Measurements from ENCODE around the gene PYCARD. TPM values are rescaled to one million over a fixed set of nuclear protein-coding genes. Genes with fewer than 3 reads are reported as not detected.

The PYCARD gene
- total and polyA plus RNA-seq, 2 donors from 2014 or later: 14.8 to 26.5 TPM

GRCh38 chr16:31184888-31185287, 17.7 kb downstream of the PYCARD start:
- peaks cover 32 to 71% (median 57%) of the 10 kb centered on the region in 3 donors for H3K36me3 ChIP-seq (ENCODE audit: control insufficient read depth in 2 of 3, insufficient read depth in 3 of 3, low read length in 3 of 3)
- no peak overlapping the region for H3K27ac ChIP-seq (ENCODE audit: low read depth in 2 of 2, low read length in 2 of 2)
- no peak overlapping the region for H3K9ac ChIP-seq (ENCODE audit: low read length in 3 of 3)
- no peaks in the 10 kb centered on the region for H3K27me3 ChIP-seq (ENCODE audit: control insufficient read depth, insufficient read depth, low read length)
- DNase-seq (no peak), FAIRE-seq (no peak)
- intact Hi-C loops (cut with DNase I): no loop called here
- H3K9me3 ChIP-seq (ENCODE audit: control insufficient read depth in 2 of 3, insufficient read depth in 1 of 3, low read length in 3 of 3): no peaks in the 10 kb centered on the region
- TF ChIP-seq, protein P1, sequence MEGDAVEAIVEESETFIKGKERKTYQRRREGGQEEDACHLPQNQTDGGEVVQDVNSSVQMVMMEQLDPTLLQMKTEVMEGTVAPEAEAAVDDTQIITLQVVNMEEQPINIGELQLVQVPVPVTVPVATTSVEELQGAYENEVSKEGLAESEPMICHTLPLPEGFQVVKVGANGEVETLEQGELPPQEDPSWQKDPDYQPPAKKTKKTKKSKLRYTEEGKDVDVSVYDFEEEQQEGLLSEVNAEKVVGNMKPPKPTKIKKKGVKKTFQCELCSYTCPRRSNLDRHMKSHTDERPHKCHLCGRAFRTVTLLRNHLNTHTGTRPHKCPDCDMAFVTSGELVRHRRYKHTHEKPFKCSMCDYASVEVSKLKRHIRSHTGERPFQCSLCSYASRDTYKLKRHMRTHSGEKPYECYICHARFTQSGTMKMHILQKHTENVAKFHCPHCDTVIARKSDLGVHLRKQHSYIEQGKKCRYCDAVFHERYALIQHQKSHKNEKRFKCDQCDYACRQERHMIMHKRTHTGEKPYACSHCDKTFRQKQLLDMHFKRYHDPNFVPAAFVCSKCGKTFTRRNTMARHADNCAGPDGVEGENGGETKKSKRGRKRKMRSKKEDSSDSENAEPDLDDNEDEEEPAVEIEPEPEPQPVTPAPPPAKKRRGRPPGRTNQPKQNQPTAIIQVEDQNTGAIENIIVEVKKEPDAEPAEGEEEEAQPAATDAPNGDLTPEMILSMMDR (IDR thresholded peaks at IDR 0.05; ENCODE audit: borderline replicate concordance, extremely low read depth, insufficient read depth): no peak
- H3K4me3 ChIP-seq (ENCODE audit: low read length in 3 of 3): no peak overlapping the region
- H3K4me1 ChIP-seq (ENCODE audit: control insufficient read depth in 2 of 3, insufficient read depth in 2 of 3, low read depth in 1 of 3, low read length in 3 of 3): peaks cover 0 to 15% (median 15%) of the 10 kb centered on the region in 3 donors

DNA sequence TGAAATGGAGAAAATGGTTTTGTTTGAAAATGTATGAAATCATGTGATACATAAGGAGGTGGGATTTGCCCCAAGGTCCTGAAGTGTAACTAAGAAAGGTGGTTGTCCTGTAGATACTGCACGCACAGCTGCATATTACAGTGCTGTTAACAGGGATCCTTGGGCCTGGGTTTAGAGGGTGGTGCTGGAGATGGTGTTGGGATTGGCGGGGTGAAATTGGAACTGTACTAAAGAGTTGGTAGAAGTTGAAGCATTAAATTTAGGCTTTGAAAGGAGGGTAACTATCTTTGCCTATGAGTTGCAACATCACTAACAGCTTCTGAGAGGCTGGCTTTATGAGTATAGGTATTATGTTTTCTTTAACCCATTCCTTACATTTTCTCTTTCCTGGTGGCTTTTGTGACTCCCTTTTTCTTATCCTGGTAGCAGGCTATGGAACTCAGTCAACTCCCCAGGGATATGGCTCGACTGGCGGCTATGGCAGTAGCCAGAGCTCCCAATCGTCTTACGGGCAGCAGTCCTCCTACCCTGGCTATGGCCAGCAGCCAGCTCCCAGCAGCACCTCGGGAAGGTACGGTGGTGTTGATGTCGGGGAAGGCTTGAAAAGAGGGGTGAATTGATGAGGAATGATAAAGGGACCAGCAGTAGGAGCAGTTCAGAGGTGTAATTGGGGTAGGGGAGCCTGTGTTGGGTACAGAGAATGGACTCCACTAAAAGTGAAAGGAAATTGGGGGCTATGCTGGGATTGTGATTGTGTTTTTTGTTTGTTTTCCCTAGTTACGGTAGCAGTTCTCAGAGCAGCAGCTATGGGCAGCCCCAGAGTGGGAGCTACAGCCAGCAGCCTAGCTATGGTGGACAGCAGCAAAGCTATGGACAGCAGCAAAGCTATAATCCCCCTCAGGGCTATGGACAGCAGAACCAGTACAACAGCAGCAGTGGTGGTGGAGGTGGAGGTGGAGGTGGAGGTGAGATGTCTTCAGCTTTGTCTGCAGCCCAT, 18.8 kb downstream of the PYCARD start:
- Histone ChIP-seq H3K27me3 (ENCODE audit: control insufficient read depth, insufficient read depth, low read length) (no peaks in the 10 kb centered on the region), H3K9ac (ENCODE audit: low read length in 3 of 3) (no peak overlapping the region), H3K36me3 (ENCODE audit: control insufficient read depth in 2 of 3, insufficient read depth in 3 of 3, low read length in 3 of 3) (peaks cover 20 to 60% (median 45%) of the 10 kb centered on the region in 3 donors), H3K27ac (ENCODE audit: low read depth in 2 of 2, low read length in 2 of 2) (no peak overlapping the region), H3K4me1 (ENCODE audit: control insufficient read depth in 2 of 3, insufficient read depth in 2 of 3, low read depth in 1 of 3, low read length in 3 of 3) (peaks cover 3 to 19% (median 15%) of the 10 kb centered on the region in 3 donors), H3K9me3 (ENCODE audit: control insufficient read depth in 2 of 3, insufficient read depth in 1 of 3, low read length in 3 of 3) (no peaks in the 10 kb centered on the region), H3K4me3 (ENCODE audit: low read length in 3 of 3) (no peak overlapping the region)
- TF ChIP-seq, protein P1 (IDR thresholded peaks at IDR 0.05; ENCODE audit: borderline replicate concordance, extremely low read depth, insufficient read depth): no peak
- FAIRE-seq (no peak), DNase-seq (no peak)
- intact Hi-C loops (cut with DNase I): no loop called here

DNA sequence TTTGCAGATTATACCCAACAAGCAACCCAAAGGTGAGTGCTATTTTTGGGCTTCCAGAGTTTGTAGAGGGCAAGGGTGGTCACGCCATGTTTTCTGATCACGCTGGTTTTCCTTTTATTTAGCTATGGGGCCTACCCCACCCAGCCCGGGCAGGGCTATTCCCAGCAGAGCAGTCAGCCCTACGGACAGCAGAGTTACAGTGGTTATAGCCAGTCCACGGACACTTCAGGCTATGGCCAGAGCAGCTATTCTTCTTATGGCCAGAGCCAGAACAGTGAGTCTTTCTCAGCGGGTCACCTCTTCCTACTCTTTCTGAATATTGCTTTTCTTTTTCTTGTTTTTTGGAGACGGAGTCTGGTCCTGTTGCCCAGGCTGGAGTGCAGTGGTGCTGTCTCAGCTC, 20.2 kb downstream of the PYCARD start:
- intact Hi-C loops (cut with DNase I): no loop called here
- Histone ChIP-seq H3K9me3 (ENCODE audit: control insufficient read depth in 2 of 3, insufficient read depth in 1 of 3, low read length in 3 of 3) (no peaks in the 10 kb centered on the region), H3K9ac (ENCODE audit: low read length in 3 of 3) (peak overlapping the region; percentile 11 to 46 (median 14)), H3K4me1 (ENCODE audit: control insufficient read depth in 2 of 3, insufficient read depth in 2 of 3, low read depth in 1 of 3, low read length in 3 of 3) (peaks cover 3 to 19% (median 15%) of the 10 kb centered on the region in 3 donors), H3K27ac (ENCODE audit: low read depth in 2 of 2, low read length in 2 of 2) (no peak overlapping the region), H3K27me3 (ENCODE audit: control insufficient read depth, insufficient read depth, low read length) (no peaks in the 10 kb centered on the region), H3K36me3 (ENCODE audit: control insufficient read depth in 2 of 3, insufficient read depth in 3 of 3, low read length in 3 of 3) (peaks cover 20 to 46% (median 38%) of the 10 kb centered on the region in 3 donors), H3K4me3 (ENCODE audit: low read length in 3 of 3) (peak overlapping the region; percentile 21 to 44 (median 25))
- TF ChIP-seq, protein P1 (IDR thresholded peaks at IDR 0.05; ENCODE audit: borderline replicate concordance, extremely low read depth, insufficient read depth): no peak
- DNase-seq (no peak), FAIRE-seq (no peak)

Data from kidney (tissue), 14 donors.